ENCODE data around the gene PPP2R3A. TPM values are rescaled to one million over a fixed set of nuclear protein-coding genes. Genes with fewer than 3 reads are reported as not detected.

The PPP2R3A gene
- total and polyA plus RNA-seq, 2 of the 13 experiments (the other 11 are each of a cell fraction or from before 2014, with no cell fraction given) = 0.07 to 0.12 TPM

DNA sequence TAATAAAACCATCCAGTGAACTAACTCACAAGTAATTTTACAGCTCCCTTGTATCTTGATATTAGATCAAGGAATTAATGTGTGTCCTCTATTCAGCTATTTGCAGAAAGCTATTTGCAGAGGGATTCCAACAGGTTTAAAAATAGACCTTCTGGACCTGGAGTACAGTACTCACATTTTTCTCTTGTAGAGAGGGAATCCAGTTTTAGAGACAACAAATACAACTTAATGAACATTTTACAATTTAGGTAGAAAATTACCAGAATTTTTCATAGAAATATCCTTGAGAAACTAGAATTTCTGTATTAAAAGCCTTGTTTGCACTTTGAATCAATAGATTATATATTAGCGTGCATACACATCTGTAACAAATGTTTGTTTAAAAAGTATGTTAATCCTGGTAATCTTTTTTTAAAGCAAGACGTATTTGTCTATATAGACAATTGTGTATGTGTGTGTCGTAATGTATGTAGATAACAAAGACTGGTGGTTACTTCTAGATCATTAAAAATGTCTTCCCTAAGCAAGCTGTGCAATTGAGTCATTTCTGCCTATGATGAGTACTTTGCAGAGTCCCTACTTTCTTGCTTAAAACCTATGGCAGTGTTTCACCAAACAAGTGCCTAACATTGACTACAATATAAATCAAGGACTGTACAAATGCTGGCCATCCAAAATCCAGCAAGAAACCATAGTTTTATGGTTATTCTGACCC is 57.9 kb downstream of the PPP2R3A start:
- TF ChIP-seq, protein P1, sequence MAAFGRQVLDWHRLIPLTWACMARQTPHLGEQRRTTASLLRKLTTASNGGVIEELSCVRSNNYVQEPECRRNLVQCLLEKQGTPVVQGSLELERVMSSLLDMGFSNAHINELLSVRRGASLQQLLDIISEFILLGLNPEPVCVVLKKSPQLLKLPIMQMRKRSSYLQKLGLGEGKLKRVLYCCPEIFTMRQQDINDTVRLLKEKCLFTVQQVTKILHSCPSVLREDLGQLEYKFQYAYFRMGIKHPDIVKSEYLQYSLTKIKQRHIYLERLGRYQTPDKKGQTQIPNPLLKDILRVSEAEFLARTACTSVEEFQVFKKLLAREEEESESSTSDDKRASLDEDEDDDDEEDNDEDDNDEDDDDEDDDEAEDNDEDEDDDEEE (CRISPR knock-in tag; IDR thresholded peaks at IDR 0.05) = no peak
- TF ChIP-seq ZMYM4 (CRISPR knock-in tag; IDR thresholded peaks at IDR 0.05) (no peak), KDM5A (IDR thresholded peaks at IDR 0.05; ENCODE audit: borderline replicate concordance, low read length) (no peak), ARHGAP35 (CRISPR knock-in tag; IDR thresholded peaks at IDR 0.05; ENCODE audit: borderline replicate concordance) (no peak), GZF1 (CRISPR knock-in tag; IDR thresholded peaks at IDR 0.05) (no peak), HDAC2 (CRISPR knock-in tag; IDR thresholded peaks at IDR 0.05) (no peak), SAFB2 (CRISPR knock-in tag; IDR thresholded peaks at IDR 0.05; ENCODE audit: borderline replicate concordance, low read depth) (no peak)
- ChIA-PET CTCF (ENCODE audit: low intra/inter-chr PET ratio, low total read pairs) (no interaction called here), POLR2A (no interaction called here)
- Histone ChIP-seq H3K4me1 (ENCODE audit: insufficient read depth, low read length) (no peaks in the 10 kb centered on the region), H3K27me3 (ENCODE audit: control insufficient read depth in 1 of 2, insufficient read depth in 2 of 2, low read length in 2 of 2) (no peaks in the 10 kb centered on the region; a peak in 1 of 5 replicates), H3K4me3 (replicated peaks in 1 of 3; ENCODE audit: insufficient read depth in 1 of 3, low read depth in 2 of 3, low read length in 3 of 3) (no peak overlapping the region), H3K36me3 (replicated peaks in 1 of 2; ENCODE audit: control insufficient read depth in 1 of 2, insufficient read depth in 2 of 2, low read length in 2 of 2) (no peaks in the 10 kb centered on the region), H3K9ac (ENCODE audit: insufficient read depth, low read depth, low read length) (no peak overlapping the region), H3K79me2 (ENCODE audit: insufficient read depth, low read length) (no peaks in the 10 kb centered on the region), H4K20me1 (ENCODE audit: insufficient read depth, low read length) (no peaks in the 10 kb centered on the region), H3K4me2 (ENCODE audit: low read depth, low read length) (no peak overlapping the region), H2AFZ (ENCODE audit: low read length) (no peak overlapping the region), H3K27ac (ENCODE audit: extremely low read length, insufficient read depth, low read length) (no peak overlapping the region), H3K9me3 (ENCODE audit: low read length) (no peaks in the 10 kb centered on the region)
- intact Hi-C loops (cut with micrococcal nuclease; ENCODE audit: unreplicated experiment) = no loop called here
- no peak for ATAC-seq
- BruUV-seq (replicated peaks) = no TSS peak
- DNase-seq (ENCODE audit: low spot score) = no peak
- FAIRE-seq = no peak
- 12% methylated on average over 3 of the region's 3 CpGs for WGBS (ENCODE audit: low lambda C conversion rate)
- in situ Hi-C loops (cut with HindIII; ENCODE audit: extremely low pct_ligation_motif_present, low pct_unique_long_range_greater_than_20kb) = no loop called here

DNA sequence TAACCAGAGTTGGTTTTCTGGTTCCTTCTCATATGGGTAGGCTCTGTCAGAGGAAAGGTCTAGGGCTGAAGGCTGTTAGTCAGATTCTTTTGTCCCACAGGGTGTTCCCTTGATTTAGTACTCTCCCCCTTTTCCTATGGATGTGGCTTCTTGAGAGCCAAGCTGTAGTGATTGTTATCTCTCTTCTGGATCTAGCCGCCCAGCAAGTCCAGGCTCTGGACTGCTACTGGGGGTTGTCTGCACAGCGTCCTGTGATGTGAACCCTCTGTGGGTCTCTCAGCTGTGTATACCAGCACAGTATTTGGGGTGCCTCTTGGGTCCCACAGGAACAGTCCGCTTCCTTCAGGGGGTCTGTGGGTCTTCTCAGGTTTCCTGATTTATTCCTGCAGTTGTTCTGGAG is 70.8 kb downstream of the PPP2R3A start:
- no peaks in the 10 kb centered on the region for H3K36me3 ChIP-seq (replicated peaks in 1 of 2; ENCODE audit: control insufficient read depth in 1 of 2, insufficient read depth in 2 of 2, low read length in 2 of 2)
- WGBS (ENCODE audit: low lambda C conversion rate) = 67% methylated on average over 1 of the region's 3 CpGs
- no peak overlapping the region for H3K9ac ChIP-seq (ENCODE audit: insufficient read depth, low read depth, low read length)
- H3K4me1 ChIP-seq (ENCODE audit: insufficient read depth, low read length) = no peaks in the 10 kb centered on the region
- H3K4me2 ChIP-seq (ENCODE audit: low read depth, low read length) = no peak overlapping the region
- ChIA-PET CTCF (ENCODE audit: low intra/inter-chr PET ratio, low total read pairs) (no interaction called here), POLR2A (no interaction called here)
- no TSS peak for BruUV-seq (replicated peaks)
- FAIRE-seq = no peak
- no peaks in the 10 kb centered on the region for H3K27me3 ChIP-seq (ENCODE audit: control insufficient read depth in 1 of 2, insufficient read depth in 2 of 2, low read length in 2 of 2)
- in situ Hi-C loops (cut with HindIII; ENCODE audit: extremely low pct_ligation_motif_present, low pct_unique_long_range_greater_than_20kb) (no loop called here), intact Hi-C loops (cut with micrococcal nuclease; ENCODE audit: unreplicated experiment) (no loop called here)
- DNase-seq (ENCODE audit: low spot score) = no peak
- no peak overlapping the region for H3K27ac ChIP-seq (ENCODE audit: extremely low read length, insufficient read depth, low read length)
- H3K9me3 ChIP-seq (ENCODE audit: low read length) = no peaks in the 10 kb centered on the region
- ATAC-seq = no peak
- no peak overlapping the region for H2AFZ ChIP-seq (ENCODE audit: low read length)
- H3K79me2 ChIP-seq (ENCODE audit: insufficient read depth, low read length) = no peaks in the 10 kb centered on the region
- H4K20me1 ChIP-seq (ENCODE audit: insufficient read depth, low read length) = no peaks in the 10 kb centered on the region
- H3K4me3 ChIP-seq (replicated peaks in 1 of 3; ENCODE audit: insufficient read depth in 1 of 3, low read depth in 2 of 3, low read length in 3 of 3) = no peak overlapping the region
- TF ChIP-seq AKAP8 (CRISPR knock-in tag; IDR thresholded peaks at IDR 0.05) (no peak), POGZ (CRISPR knock-in tag; IDR thresholded peaks at IDR 0.05) (no peak), NCOR1 (IDR thresholded peaks at IDR 0.05; ENCODE audit: borderline replicate concordance, low read length) (no peak), TARDBP (CRISPR knock-in tag; IDR thresholded peaks at IDR 0.05) (no peak), ZNF788 (CRISPR knock-in tag; IDR thresholded peaks at IDR 0.05; ENCODE audit: borderline replicate concordance) (no peak), NR2F1 (CRISPR knock-in tag; IDR thresholded peaks at IDR 0.05) (no peak)
- TF ChIP-seq, protein P2, sequence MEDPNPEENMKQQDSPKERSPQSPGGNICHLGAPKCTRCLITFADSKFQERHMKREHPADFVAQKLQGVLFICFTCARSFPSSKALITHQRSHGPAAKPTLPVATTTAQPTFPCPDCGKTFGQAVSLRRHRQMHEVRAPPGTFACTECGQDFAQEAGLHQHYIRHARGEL (CRISPR knock-in tag; IDR thresholded peaks at IDR 0.05) = no peak
- TF ChIP-seq, protein P3, sequence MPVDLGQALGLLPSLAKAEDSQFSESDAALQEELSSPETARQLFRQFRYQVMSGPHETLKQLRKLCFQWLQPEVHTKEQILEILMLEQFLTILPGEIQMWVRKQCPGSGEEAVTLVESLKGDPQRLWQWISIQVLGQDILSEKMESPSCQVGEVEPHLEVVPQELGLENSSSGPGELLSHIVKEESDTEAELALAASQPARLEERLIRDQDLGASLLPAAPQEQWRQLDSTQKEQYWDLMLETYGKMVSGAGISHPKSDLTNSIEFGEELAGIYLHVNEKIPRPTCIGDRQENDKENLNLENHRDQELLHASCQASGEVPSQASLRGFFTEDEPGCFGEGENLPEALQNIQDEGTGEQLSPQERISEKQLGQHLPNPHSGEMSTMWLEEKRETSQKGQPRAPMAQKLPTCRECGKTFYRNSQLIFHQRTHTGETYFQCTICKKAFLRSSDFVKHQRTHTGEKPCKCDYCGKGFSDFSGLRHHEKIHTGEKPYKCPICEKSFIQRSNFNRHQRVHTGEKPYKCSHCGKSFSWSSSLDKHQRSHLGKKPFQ (CRISPR knock-in tag; IDR thresholded peaks at IDR 0.05; ENCODE audit: insufficient replicate concordance) = no peak

All from HepG2 (cell line).